GM08714 (cell line): ENCODE measurements around the gene PACSIN1.
"Not testable (repeated sequence)": the region's sequence is repeated elsewhere in the genome, so short reads cannot be mapped to it uniquely, and the experiment has no call there.

Source experiments
- H3K4me3 ChIP-seq: fragments of 200-500 bp; sonication (Bioruptor generic); 2 replicates; pipeline ENCODE4 v1.5.1; 2014; ENCODE audit warnings: mild to moderate bottlenecking, low read length, inconsistent platforms
- ZNF274 ChIP-seq: IDR thresholded peaks from 2 replicates; pipeline ENCODE4 v1.6.1; 2012; ENCODE audit warnings: mild to moderate bottlenecking, low read depth, low read length

Gene PACSIN1

GRCh38 chr6:34469499-34469898 is 3.6 kb downstream of the PACSIN1 start:
- no peak overlapping the region for H3K4me3 ChIP-seq
- no peak for TF ChIP-seq ZNF274

- no peak for TF ChIP-seq ZNF274
- H3K4me3 ChIP-seq, result no peak overlapping the region
These were observed 6.5 kb downstream of the PACSIN1 start for GRCh38 chr6:34472425-34472824.

GRCh38 chr6:34473967-34474366 is 8.1 kb downstream of the PACSIN1 start:
- H3K4me3 ChIP-seq, result no peak overlapping the region
- TF ChIP-seq ZNF274, result no peak

DNA sequence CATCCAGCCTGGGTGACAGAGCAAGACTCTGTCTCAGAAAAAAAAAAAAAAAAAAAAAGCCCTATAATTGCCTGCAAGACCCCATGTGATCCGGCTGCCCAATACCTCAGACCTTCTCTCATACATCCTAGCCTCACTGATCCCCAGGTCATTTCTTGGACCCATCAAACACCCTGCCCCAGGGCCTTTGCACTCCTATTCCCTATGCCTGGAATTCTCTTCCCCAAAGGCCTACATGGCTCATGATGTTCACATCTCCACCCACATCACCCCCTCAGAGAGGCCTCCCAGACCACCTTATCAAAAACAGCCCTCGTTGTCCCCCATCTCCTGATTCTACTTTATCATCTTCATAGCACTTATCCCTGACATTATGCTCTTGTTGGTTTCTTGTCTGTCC is 8.9 kb downstream of the PACSIN1 start:
- no peak overlapping the region for H3K4me3 ChIP-seq
- TF ChIP-seq ZNF274, result no peak

GRCh38 chr6:34475238-34475682 is 9.4 kb downstream of the PACSIN1 start:
- TF ChIP-seq ZNF274, result no peak

DNA sequence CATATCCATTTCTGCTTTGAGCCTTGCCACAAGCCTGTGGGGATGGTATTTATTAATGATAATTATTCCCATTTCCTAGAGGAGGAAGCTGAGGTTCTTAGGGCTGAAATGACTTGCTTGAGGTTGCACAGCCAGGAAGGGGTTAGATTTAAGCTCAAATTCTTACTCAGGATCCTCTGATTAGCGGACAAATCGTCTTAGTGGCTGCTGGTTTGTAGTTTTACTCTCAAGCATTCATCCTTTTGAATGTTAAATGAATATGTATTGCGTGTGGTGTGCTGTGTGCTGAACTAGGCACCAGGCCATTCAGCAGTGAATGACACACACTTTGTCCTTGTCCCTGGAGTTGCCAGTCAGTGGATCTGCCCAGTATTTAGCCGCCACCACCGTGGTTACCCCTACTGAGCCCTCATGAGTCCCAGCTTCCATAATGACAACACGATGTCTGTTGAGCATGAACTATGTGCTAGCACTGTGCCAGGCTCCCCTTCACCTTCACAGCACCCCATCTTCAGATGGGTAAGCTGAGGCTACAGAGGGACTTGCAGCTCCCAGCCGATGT is 10.0 kb downstream of the PACSIN1 start:
- no peak overlapping the region for H3K4me3 ChIP-seq
- no peak for TF ChIP-seq ZNF274

More at GRCh38 chr6:34475238-34475682, 9.4 kb downstream of the PACSIN1 start:
- H3K4me3 ChIP-seq, result no peak overlapping the region

- H3K4me3 ChIP-seq, result no peak overlapping the region
- TF ChIP-seq ZNF274, result no peak
These were observed 10.6 kb downstream of the PACSIN1 start for GRCh38 chr6:34476447-34476846.

GRCh38 chr6:34476921-34477320 is 11.0 kb downstream of the PACSIN1 start:
- TF ChIP-seq ZNF274, result no peak
- no peak overlapping the region for H3K4me3 ChIP-seq

DNA sequence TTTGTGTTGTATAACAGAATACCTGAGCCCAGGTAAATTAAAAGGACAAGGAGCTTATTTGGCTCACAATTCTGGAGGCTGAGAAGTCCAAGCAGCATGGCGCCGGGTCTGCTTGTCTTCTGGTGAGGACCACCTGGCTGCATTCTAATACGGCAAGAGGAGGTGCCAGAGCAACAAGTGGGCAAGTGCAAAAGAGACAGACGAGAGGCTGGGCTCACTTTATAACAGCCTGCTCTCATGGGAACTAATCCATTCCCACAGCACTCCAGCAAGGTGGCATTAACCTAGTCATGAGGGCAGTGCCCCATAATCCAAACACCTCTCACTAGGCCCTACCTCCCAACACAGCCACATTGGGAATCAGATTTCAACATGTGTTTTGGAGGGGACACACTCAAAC is 12.9 kb downstream of the PACSIN1 start:
- no peak for TF ChIP-seq ZNF274
- H3K4me3 ChIP-seq, result no peak overlapping the region

DNA sequence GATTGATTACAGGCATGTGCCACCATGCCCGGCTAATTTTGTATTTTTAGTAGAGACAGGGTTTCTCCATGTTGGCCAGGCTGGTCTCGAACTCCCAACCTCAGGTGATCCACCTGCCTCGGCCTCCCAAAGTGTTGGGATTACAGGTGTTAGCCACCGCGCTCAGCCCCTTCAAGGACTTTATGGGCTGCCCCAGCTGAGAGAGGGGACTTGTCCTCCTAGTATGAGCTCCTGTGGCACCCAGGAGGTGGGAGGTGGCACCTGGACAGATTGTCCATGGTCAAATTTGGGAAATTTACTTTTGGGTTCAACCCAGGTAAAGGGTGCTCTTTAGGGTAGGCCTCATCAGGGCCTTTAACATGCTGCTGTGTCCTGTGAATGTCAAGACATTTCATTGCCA is 17.9 kb downstream of the PACSIN1 start:
- not testable (repeated sequence) for H3K4me3 ChIP-seq

DNA sequence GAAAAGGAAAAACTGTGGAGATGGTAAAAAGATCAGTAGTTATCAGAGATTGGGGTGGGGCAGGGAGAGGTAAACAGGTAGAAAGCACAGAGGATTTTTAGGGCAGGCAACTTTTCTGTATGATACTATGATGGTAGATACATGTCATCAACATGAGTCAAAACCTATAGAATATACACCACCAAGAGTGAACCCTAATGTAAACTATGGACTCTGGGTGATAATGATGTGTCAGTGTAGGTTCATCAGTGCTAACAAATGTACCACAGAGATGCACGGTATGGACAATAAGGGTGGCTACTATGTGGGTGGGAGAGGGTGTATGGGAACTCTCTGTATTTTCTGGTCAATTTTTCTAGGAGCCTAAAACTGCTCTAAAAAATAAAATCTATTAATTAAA is 18.5 kb downstream of the PACSIN1 start:
- no peak overlapping the region for H3K4me3 ChIP-seq
- TF ChIP-seq ZNF274, result no peak

GRCh38 chr6:34484899-34485298 is 19.0 kb downstream of the PACSIN1 start:
- no peak for TF ChIP-seq ZNF274

DNA sequence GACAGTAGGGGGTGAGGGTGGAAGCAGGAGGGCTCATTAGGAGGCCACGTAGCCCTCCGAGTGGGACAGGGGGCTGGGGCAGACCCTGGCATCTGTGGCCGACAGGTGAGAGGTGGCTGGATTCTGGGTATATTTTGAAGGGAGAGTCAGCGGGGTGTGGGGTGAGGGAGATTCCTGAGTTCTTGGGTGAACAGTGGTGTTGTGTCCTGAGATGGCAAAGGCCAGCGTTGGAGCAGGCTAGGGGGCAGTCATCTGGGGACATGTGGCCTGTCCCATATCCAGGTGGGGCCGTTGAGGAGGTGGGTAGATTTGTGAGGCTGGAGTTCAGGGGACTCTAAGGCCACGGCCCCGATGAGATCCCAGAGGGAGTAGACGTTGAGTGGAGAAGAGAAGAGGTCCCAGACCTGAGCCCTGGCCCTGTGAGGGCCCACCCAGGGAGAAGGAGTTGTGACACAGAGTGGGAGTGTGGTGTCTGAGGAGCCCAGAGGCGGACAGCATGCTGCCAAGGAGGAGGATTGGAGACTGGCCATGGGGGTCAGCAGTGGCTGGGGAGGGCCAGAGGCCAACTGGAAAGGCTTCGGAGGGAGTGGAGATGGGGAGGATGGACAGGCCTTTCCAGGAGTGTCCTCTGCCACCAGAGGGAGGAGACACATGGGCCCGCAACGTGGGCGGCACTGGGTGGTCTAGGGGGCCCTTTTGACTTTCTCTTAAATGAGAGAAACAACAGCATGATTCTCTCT is 19.6 kb downstream of the PACSIN1 start:
- H3K4me3 ChIP-seq, result no peak overlapping the region
- no peak for TF ChIP-seq ZNF274

More at GRCh38 chr6:34484899-34485298, 19.0 kb downstream of the PACSIN1 start:
- no peak overlapping the region for H3K4me3 ChIP-seq

- TF ChIP-seq ZNF274, result no peak
- H3K4me3 ChIP-seq, result no peak overlapping the region
These were observed 20.3 kb downstream of the PACSIN1 start for GRCh38 chr6:34486106-34486740.

DNA sequence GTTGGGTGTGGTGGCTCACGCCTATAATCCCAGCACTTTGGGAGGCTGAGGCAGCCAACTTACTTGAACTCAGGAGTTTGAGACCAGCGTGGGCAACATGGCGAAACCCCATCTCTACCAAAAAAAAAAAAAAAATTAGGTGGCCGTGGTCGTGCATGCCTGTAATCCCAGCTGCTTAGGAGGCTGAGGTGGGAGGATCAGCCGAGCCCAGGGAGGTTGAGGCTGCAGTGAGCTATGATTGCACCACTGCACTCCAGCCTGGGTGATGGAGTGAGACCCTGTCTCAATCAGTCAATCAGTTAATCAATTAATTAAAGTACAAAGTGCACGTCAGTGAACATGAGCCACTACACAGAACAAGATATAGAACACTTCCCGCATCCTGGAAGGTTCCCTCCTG is 21.0 kb downstream of the PACSIN1 start:
- not testable (repeated sequence) for H3K4me3 ChIP-seq
